Thyroid gland (tissue), 4 donors: ENCODE results near the gene CD160. TPM values are rescaled to one million over a fixed set of nuclear protein-coding genes. Genes with fewer than 3 reads are reported as not detected.
"Not testable (repeated sequence)": the region's sequence is repeated elsewhere in the genome, so short reads cannot be mapped to it uniquely, and the experiment has no call there.

Experiments used
- DNase-seq, 2 donors: peaks; one replicate each; pipeline ENCODE4 v3.0.0-alpha.2; 2019
- H3K27ac ChIP-seq, 3 donors: fragments of 200-600 bp; sonication (generic); 1 replicate in 2 of 3; 2 replicates in 1 of 3; pipeline ENCODE4 v1.5.1; 2016 to 2019; ENCODE audit warnings: mild to moderate bottlenecking in 1 of 3, moderate library complexity in 1 of 3
- H3K27me3 ChIP-seq: fragments of 200-600 bp; sonication (generic); one replicate; pipeline ENCODE4 v1.5.1; 2019
- H3K36me3 ChIP-seq, 2 donors: fragments of 200-600 bp; sonication (generic); one replicate each; pipeline ENCODE4 v1.5.1; 2016 to 2019
- H3K4me1 ChIP-seq, 2 donors: fragments of 200-600 bp; sonication (generic); one replicate each; pipeline ENCODE4 v1.5.1; 2017 to 2019
- H3K4me3 ChIP-seq, 3 donors: fragments of 200-600 bp; sonication (generic); replicated peaks in 1 of 3; 1 replicate in 2 of 3; 2 replicates in 1 of 3; pipeline ENCODE4 v1.5.1; 2016; ENCODE audit warnings: mild to moderate bottlenecking in 1 of 3
- H3K9me3 ChIP-seq: fragments of 200-600 bp; sonication (generic); one replicate; pipeline ENCODE4 v1.5.1; 2017
- POLR2A ChIP-seq, 2 donors: fragments of 450-650 bp; IDR thresholded peaks; one replicate each; pipeline ENCODE4 v1.6.1; 2017; ENCODE audit warnings: antibody characterized with exemption in 2 of 2, mild to moderate bottlenecking in 2 of 2, moderate library complexity in 1 of 2
- WGBS, 2 donors: methylation state at CpG; one replicate each; pipeline ENCODE4 v1.1.5; 2017; 5-methylcytosine and 5-hydroxymethylcytosine counted together
- intact Hi-C: fragments of 100-400 bp; cut with DNase I; formaldehyde crosslinking; loops from one replicate; pipeline ENCODE4 v1.15.1; 2023
- total RNA-seq, 4 donors: library from RNA; depleted of rRNA; stranded (reverse); fragments of >200 nt; gene quantifications; one replicate each; pipeline ENCODE4 v1.2.3, GENCODE V29; 2016
- TF ChIP-seq, protein P1 (sequence below), 6 experiments: fragments of 200-600 bp in 3 of 6; fragments of 450-650 bp in 3 of 6; sonication (generic) in 3 of 6; IDR thresholded peaks; one replicate each; pipeline ENCODE4 v1.5.1; 2016 to 2019; ENCODE audit warnings: antibody characterized with exemption in 6 of 6, mild to moderate bottlenecking in 2 of 6, inconsistent platforms in 1 of 6, moderate library complexity in 1 of 6

CD160 gene, protein sequence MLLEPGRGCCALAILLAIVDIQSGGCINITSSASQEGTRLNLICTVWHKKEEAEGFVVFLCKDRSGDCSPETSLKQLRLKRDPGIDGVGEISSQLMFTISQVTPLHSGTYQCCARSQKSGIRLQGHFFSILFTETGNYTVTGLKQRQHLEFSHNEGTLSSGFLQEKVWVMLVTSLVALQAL
- total RNA-seq, result not detected

DNA sequence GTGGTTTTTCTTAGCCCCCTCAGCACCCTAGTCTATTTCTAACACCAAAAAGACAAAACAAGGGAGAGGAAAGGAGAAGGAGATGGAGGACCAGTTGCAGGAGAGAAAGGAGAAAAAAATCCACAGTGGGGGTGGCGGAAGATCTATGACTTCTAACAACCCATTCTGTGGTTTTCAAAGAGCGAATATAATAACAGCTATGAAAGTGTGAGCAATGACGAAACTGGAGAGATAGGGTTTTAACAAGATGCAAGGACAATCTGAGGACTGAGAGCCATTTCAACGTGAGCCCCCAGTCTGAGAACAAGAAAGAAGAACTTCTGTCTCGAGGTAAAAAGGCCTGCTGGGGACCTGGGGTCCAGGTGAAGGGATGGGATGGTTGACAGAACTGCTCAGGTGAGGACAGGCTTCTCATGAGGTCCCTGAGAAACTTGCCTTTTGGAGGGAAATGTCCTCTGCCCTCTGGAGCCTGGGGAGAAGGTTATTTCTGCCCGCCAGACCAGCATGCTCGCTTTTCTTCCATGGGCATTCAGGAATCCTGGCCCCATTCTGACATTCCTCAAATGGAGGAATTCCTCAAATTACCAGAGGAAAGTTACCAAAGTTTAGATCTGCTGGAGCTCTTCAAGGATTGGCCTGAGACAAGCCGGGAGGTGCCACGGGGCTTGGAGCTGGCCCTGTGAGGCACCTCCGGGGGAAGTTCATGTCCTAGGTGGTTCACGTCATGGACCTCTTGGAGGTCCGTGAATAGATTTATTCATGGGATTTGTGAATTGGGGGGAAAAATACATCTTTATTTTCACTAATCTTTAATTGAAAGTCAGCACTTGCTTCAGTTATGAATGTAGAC, at the start of gene CD160:
TSS of gene CD160 (plus strand) at position 270 of the 850 bp plus-strand sequence. CDS start 8,829 bp downstream, outside the sequence.
- Histone ChIP-seq H3K27ac (no peak within 1 kb of the TSS), H3K36me3 (no peaks in the 10 kb centered on the region), H3K27me3 (no peaks in the 10 kb centered on the region), H3K4me1 (peaks cover 0 to 21% of the 10 kb centered on the region in 2 donors), H3K4me3 (no peak within 1 kb of the TSS), H3K9me3 (no peaks in the 10 kb centered on the region)
- no peak for DNase-seq
- intact Hi-C loops, result no loop called here
- TF ChIP-seq, protein P1, sequence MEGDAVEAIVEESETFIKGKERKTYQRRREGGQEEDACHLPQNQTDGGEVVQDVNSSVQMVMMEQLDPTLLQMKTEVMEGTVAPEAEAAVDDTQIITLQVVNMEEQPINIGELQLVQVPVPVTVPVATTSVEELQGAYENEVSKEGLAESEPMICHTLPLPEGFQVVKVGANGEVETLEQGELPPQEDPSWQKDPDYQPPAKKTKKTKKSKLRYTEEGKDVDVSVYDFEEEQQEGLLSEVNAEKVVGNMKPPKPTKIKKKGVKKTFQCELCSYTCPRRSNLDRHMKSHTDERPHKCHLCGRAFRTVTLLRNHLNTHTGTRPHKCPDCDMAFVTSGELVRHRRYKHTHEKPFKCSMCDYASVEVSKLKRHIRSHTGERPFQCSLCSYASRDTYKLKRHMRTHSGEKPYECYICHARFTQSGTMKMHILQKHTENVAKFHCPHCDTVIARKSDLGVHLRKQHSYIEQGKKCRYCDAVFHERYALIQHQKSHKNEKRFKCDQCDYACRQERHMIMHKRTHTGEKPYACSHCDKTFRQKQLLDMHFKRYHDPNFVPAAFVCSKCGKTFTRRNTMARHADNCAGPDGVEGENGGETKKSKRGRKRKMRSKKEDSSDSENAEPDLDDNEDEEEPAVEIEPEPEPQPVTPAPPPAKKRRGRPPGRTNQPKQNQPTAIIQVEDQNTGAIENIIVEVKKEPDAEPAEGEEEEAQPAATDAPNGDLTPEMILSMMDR (IDR thresholded peaks at IDR 0.05), result no peak
- TF ChIP-seq POLR2A (IDR thresholded peaks at IDR 0.05), result no peak
- 89 to 94% methylated on average over 12 of the region's 12 CpGs for WGBS, 2 donors

DNA sequence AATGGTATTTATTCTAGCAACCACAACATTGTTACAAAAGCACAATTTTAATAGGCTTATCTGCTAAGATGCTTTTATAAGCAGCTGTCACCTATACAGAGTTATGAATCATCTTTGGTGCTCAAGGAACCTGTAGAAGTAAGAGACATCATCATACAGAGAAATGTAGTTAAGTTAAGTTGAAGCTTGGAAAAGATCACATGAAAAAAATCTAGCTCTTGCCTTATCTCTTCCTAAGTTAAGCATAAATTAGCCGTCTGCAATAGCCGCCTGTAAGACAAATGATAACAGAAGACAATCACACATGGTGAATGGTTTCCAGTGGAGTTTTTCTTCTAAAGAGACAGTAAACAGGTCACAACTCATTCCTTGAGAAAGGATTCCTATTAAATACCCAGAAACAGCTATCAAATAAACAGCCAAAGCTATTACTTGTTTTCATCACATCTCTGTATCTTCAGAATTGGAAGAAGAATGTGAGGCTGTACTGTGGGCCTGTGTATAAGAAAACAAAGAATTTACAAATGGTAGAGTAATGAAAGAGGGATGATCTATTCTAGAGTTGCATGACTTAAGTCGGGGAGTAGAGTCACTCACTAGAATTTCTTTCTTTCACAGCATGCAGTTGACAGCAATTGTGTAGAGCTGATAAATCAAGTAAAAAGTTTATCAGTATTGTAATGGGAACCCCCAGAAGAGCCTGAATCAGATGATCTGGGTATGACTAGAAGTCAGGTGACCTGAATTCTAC, 48.1 kb upstream of the CD160 start:
- H3K36me3 ChIP-seq, H3K9me3 ChIP-seq, H3K4me1 ChIP-seq, H3K27me3 ChIP-seq, intact Hi-C loops, H3K27ac ChIP-seq, H3K4me3 ChIP-seq, DNase-seq: not testable (repeated sequence)
- 88 to 94% methylated on average over 2 of the region's 3 CpGs for WGBS, 2 donors

DNA sequence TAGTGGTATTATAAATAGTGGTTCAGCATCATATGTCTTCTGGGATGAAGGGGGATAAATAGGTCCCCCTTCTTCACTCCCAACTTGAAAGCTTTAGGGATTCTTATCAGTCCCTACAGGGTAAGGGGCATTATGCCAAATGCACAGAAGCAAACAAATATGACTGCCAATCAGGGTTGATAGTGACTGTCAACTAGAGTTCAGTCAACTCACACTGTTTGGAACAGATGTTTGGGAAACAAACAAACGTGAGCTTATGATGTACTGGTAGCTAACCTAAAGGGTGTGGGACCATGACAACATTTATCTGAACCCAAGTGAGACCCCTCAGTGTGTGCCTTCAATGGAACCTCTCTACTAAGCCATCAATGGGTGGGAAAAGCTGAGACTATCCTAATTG, 46.1 kb upstream of the CD160 start:
- H3K27me3 ChIP-seq, H3K27ac ChIP-seq, DNase-seq, H3K4me1 ChIP-seq, H3K36me3 ChIP-seq, intact Hi-C loops, H3K4me3 ChIP-seq, H3K9me3 ChIP-seq: not testable (repeated sequence)
- WGBS, 2 donors, result no CpG with 5 or more reads among the region's 1 CpG

DNA sequence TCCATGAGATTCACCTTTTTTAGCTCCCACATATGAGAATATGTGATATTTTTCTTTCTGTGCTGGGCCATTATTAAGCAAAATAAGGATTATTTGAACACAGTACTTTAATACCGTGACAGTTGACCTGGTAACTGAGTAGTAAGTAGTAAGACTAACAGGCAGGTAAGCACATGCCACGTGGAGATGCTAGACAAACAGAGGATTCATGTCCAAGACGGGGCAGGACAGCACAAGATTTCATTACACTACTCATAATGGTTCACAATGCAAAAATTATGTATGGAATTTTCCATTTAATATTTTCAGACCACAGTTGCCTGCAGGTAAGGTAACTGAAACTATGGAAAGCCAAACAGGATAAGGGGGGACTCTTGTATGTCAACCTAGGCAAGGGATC, 34.4 kb upstream of the CD160 start:
- H3K27ac ChIP-seq, H3K4me1 ChIP-seq, intact Hi-C loops, DNase-seq, H3K27me3 ChIP-seq, H3K9me3 ChIP-seq, H3K36me3 ChIP-seq, H3K4me3 ChIP-seq: not testable (repeated sequence)
- WGBS, 2 donors, result 100% methylated on average over 2 of the region's 3 CpGs; no CpG with 5 or more reads in 1 of the 2 donors

DNA sequence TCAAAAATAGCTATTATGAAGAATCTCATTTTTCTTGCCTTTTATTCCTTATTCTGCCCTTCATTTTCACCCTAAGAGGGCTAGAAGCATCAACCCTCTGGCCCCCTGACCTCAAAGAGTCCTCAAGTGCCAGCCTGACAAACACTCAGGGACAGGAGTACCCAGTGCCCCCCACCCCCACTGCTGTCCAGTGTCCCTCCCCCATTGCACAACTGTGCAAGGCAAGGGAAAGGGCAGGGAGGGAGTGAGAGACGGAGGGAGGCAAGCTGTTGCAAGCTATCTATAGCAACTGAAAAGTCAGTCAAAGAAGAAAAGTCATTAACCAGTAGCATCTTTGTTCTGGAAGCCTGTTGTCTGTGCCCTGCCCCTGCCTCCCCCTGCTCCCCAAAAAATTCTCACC, 33.2 kb upstream of the CD160 start:
- H3K4me3 ChIP-seq, H3K36me3 ChIP-seq, H3K27me3 ChIP-seq, DNase-seq, H3K9me3 ChIP-seq, intact Hi-C loops, H3K4me1 ChIP-seq, H3K27ac ChIP-seq: not testable (repeated sequence)
- 92 to 100% methylated on average over 1 of the region's 1 CpG for WGBS, 2 donors

DNA sequence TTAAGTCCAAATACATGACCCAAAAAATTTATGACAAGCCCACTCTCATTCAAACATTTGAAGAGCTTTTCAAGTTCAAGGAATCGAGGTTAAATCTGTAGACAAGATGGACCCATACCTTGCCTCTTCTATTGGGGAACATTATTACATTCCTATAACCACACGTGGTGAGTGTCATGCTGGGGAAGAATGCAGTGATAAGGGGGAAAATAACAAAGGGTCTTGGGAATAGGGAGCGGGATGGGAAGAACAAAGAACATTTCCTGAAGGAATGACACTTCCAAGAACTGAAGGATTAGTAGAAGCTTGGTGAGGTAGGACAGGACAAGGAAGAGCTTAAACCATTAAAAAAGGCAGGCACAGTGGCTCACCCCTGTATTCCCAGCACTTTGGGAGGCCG, 31.0 kb upstream of the CD160 start:
- Histone ChIP-seq H3K36me3 (no peaks in the 10 kb centered on the region), H3K9me3 (no peaks in the 10 kb centered on the region), H3K4me3 (no peak overlapping the region), H3K27ac (no peak overlapping the region), H3K27me3 (no peaks in the 10 kb centered on the region), H3K4me1 (peaks cover 0 to 12% of the 10 kb centered on the region in 2 donors)
- 76 to 80% methylated on average over 4 of the region's 4 CpGs for WGBS, 2 donors
- intact Hi-C loops, result no loop called here
- no peak for TF ChIP-seq POLR2A (IDR thresholded peaks at IDR 0.05)
- TF ChIP-seq, protein P1 (IDR thresholded peaks at IDR 0.05), result no peak
- DNase-seq, result no peak

DNA sequence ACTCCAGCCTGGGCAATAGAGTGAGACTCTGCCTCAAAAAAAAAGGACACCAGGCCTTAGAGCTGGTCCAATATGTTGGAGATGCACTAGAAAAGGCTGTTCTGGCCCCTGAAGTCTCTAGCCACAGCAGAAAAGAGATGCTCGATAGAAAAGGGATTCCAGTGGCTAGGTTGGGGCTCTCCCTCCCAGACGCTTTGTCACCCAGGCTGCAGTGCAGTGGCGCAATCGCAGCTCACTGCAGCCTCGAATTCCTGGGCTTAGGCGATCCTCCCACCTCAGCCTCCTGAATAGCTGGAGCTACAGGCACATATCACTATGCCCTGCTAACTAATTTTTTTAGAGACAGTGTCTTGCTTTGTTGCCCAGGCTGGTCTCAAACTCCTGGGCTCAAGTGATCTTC, 30.4 kb upstream of the CD160 start:
- intact Hi-C loops, result no loop called here
- DNase-seq, result no peak
- H3K4me1 ChIP-seq, result peaks cover 0 to 12% of the 10 kb centered on the region in 2 donors
- no peaks in the 10 kb centered on the region for H3K9me3 ChIP-seq
- TF ChIP-seq POLR2A (IDR thresholded peaks at IDR 0.05), result no peak
- TF ChIP-seq, protein P1 (IDR thresholded peaks at IDR 0.05), result no peak
- no peaks in the 10 kb centered on the region for H3K27me3 ChIP-seq
- no peaks in the 10 kb centered on the region for H3K36me3 ChIP-seq
- H3K4me3 ChIP-seq, result no peak overlapping the region
- no peak overlapping the region for H3K27ac ChIP-seq
- WGBS, 2 donors, result 94 to 97% methylated on average over 6 of the region's 6 CpGs
